Psoas muscle (tissue), 8 donors: ENCODE results near the gene PHF13. TPM values are rescaled to one million over a fixed set of nuclear protein-coding genes. Genes with fewer than 3 reads are reported as not detected.

Experiments
- ATAC-seq, 4 donors: fragments of 200-7000 bp; cut with Tn5 transposase; one replicate each; pipeline ENCODE4 v1.9.1; 2020; ENCODE audit warnings: moderate library complexity in 3 of 4, mild to moderate bottlenecking in 2 of 4
- DNase-seq, 2 donors: peaks; one replicate each; pipeline ENCODE4 v3.0.0-alpha.2; 2020
- H3K27ac ChIP-seq: fragments of 200-600 bp; one replicate; pipeline ENCODE4 v1.8.0; 2022
- H3K27me3 ChIP-seq, 3 donors: fragments of 200-600 bp in 1 of 3; one replicate each; pipeline versions ENCODE4 v1.6.1 to v1.8.0; 2013 to 2022; ENCODE audit warnings: low read length in 2 of 3, mild to moderate bottlenecking in 2 of 3, moderate library complexity in 1 of 3; ENCODE audit not compliant: insufficient read depth in 3 of 3
- H3K36me3 ChIP-seq, 2 donors: fragments of 200-600 bp in 1 of 2; one replicate each; pipeline versions ENCODE4 v1.6.1 to v1.8.0; 2013 to 2022; ENCODE audit warnings: low read depth in 1 of 2, mild to moderate bottlenecking in 1 of 2, moderate library complexity in 1 of 2; ENCODE audit not compliant: insufficient read depth in 1 of 2
- H3K4me1 ChIP-seq: fragments of 200-600 bp; one replicate; pipeline ENCODE4 v1.8.0; 2022
- H3K4me3 ChIP-seq: fragments of 200-600 bp; one replicate; pipeline ENCODE4 v1.8.0; 2022; ENCODE audit warnings: mild to moderate bottlenecking
- H3K9me3 ChIP-seq: fragments of 200-600 bp; one replicate; pipeline ENCODE4 v1.8.0; 2022
- WGBS, 3 donors: extraction: QIAGEN DNeasy Blood & Tissue Kit; methylation state at CpG; one replicate each; pipeline versions ENCODE4 v1.1.6 to v1.1.7; 2013; 5-methylcytosine and 5-hydroxymethylcytosine counted together
- intact Hi-C, 2 donors: fragments of 100-400 bp; cut with DNase I; formaldehyde crosslinking; loops; one replicate each; pipeline versions ENCODE4 v1.11.0 to v1.14.2; 2022
- long read RNA-seq, 2 donors: library from polyadenylated mRNA; unstranded; transcript quantifications; one replicate each; pipeline ENCODE4 v2.0.0, GENCODE V29; 2021
- polyA plus RNA-seq, 3 donors: library from polyadenylated mRNA; stranded (reverse); fragments of 200-250 nt; gene quantifications; one replicate each; pipeline ENCODE4 v1.2.3, GENCODE V29; 2013
- total RNA-seq, 4 donors: library from RNA; stranded (reverse); fragmentation: NEBNext Ultra II Directional in 2 of 4; extraction: Animal tissue kit (Norgen Biotek cat#: 25700) in 2 of 4; gene quantifications; one replicate each; pipeline versions ENCODE4 v1.2.1 to v1.2.4, GENCODE V29; 2021 to 2023
- TF ChIP-seq, protein P1 (sequence below): fragments of 200-600 bp; IDR thresholded peaks from one replicate; pipeline ENCODE4 v1.8.0; 2022; ENCODE audit warnings: antibody characterized with exemption
- donor health status: healthy with polysubstance abuse.
- donor health status: DM: no; HTN: no; CAD: no; lungs with moderate emphysema.
- donor health status: Bipolar disorder and iron deficiency.
- donor health status: healthy.
- donor health status: DM: yes; HTN: yes; CAD: no.
- donor health status: DM: no; HTN: no; CAD: no.
- donor health status: DM: no; HTN: no; CAD: no.
- donor health status: DM: yes; HTN: yes; CAD: no.

The PHF13 gene
- 10 to 100 TPM in 1 of 4 donors, 1 to 10 TPM in 3; 5.4 to 21.3 (median 8.2) TPM for total RNA-seq
- 1 to 10 TPM; 4.8 to 7.5 (median 7.1) TPM for polyA plus RNA-seq
- long read RNA-seq, donor 1, transcript PHF13-201 (4 exons, 3,681 nt), result major isoform, 20 of 28 reads
- long read RNA-seq, donor 1, partial matches to known transcripts, result 7 of 28 reads
- long read RNA-seq, donor 1, other reads (novel, unspliced or antisense), result 1 of 28 reads
- long read RNA-seq, donor 2, transcript PHF13-201 (4 exons, 3,681 nt), result major isoform, 15 of 20 reads
- long read RNA-seq, donor 2, partial matches to known transcripts, result 3 of 20 reads
- long read RNA-seq, donor 2, other reads (novel, unspliced or antisense), result 2 of 20 reads

DNA sequence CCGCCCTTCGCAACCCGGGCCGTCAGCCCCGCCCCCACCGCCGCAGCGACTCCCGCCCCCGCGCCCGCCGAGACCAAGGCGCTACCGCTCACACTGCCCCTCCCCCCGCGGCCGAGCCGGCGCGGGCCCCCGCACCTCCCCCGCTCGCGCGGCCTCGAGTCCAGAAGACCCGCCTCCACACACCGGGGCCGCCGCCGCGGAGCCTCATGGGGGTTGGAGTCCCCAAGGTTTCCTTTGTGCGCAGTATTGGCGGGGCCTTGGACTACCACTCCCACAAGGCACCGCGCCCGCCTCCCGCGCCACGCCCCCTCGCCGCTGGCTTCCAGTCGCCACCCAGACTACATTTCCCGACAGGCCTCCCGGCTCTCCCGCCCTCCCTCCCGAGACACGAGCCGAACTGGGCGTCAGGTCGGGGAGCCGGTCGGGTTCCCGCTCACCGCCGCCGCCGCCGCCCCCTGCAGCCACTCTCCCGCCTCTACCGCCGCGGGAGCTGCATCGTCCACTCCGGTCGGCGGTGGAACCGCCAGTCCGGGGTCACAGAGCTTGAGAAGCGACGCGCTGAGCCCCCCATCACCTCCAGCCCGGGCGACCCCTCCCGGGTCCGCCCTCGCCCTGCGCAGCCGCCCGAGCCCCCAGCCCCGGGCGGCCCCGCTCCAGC is at the start of gene PHF13:
TSS of gene PHF13 (plus strand) at position 371 of the 658 bp plus-strand sequence. CDS start 336 bp downstream, outside the sequence.
- intact Hi-C loops, result loop anchor here in 1 of 2 donors (1.0 kb wide), 1 partner anchor 11 kb away; the partner anchor contains the start of gene KLHL21
- TF ChIP-seq, protein P1, sequence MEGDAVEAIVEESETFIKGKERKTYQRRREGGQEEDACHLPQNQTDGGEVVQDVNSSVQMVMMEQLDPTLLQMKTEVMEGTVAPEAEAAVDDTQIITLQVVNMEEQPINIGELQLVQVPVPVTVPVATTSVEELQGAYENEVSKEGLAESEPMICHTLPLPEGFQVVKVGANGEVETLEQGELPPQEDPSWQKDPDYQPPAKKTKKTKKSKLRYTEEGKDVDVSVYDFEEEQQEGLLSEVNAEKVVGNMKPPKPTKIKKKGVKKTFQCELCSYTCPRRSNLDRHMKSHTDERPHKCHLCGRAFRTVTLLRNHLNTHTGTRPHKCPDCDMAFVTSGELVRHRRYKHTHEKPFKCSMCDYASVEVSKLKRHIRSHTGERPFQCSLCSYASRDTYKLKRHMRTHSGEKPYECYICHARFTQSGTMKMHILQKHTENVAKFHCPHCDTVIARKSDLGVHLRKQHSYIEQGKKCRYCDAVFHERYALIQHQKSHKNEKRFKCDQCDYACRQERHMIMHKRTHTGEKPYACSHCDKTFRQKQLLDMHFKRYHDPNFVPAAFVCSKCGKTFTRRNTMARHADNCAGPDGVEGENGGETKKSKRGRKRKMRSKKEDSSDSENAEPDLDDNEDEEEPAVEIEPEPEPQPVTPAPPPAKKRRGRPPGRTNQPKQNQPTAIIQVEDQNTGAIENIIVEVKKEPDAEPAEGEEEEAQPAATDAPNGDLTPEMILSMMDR, result no peak
- peak; percentile 91 to 98 (median 92) for ATAC-seq
- H3K36me3 ChIP-seq, result peaks cover 0 to 18% of the 10 kb centered on the region in 2 donors
- peak within 1 kb of the TSS; percentile 98 for H3K27ac ChIP-seq
- no peaks in the 10 kb centered on the region for H3K27me3 ChIP-seq
- H3K4me3 ChIP-seq, result peak within 1 kb of the TSS; percentile 82
- peaks cover 23% of the 10 kb centered on the region for H3K4me1 ChIP-seq
- H3K9me3 ChIP-seq, result no peaks in the 10 kb centered on the region
- WGBS, 3 donors, result 0 to 1% (median 0%) methylated on average over 21 to 84 of the region's 84 CpGs
- DNase-seq, result peak; percentile 100

DNA sequence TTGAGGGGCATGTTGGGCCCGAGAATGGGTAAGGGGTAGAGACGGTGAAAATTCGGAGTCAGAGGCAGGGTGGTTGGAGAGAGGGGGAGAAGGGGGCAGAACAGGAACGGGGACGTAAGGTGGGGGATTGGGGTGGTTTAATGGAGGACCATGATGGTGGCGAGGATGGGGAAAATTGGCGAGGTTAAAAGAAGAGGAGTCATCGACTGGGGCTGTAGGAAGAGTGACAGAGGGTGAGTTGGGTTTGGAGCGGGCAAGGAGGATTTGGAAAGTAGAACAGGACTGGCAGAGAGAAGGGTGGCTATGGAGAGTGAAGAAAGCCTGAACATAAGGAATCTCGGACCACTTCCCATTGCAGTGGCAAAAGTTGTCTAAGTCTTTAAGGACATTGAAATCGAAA is 44.5 kb upstream of the PHF13 start:
- ATAC-seq, result no peak
- TF ChIP-seq, protein P1, result no peak
- Histone ChIP-seq H3K9me3 (no peaks in the 10 kb centered on the region), H3K36me3 (no peaks in the 10 kb centered on the region), H3K27me3 (no peaks in the 10 kb centered on the region), H3K4me1 (no peaks in the 10 kb centered on the region), H3K4me3 (no peak overlapping the region), H3K27ac (no peak overlapping the region)
- no peak for DNase-seq
- intact Hi-C loops, result no loop called here
- WGBS, 3 donors, result 92 to 94% (median 93%) methylated on average over 11 of the region's 11 CpGs

DNA sequence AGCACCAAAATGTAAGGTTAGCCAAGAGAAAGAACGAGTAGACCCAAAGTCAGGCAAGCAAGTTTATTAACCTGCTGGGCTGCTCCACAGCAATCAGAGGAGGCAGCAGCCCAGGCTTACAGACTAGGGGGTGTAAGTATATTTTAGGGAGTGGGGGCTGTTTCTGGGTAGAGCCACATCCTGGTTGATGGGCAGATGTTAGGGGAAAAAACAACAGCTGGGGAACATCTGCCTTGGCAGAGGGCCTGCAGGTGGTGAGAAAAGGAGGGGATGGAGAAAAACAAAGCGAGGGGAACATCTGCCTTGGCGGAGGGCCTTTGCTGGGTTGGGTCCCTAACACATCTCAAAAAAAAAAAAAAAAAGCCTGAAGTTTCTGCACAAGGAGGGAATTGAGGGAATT is 43.4 kb upstream of the PHF13 start:
- no peaks in the 10 kb centered on the region for H3K27me3 ChIP-seq
- TF ChIP-seq, protein P1, result no peak
- H3K4me1 ChIP-seq, result no peaks in the 10 kb centered on the region
- H3K4me3 ChIP-seq, result no peak overlapping the region
- 49 to 59% (median 54%) methylated on average over 3 of the region's 3 CpGs for WGBS, 3 donors
- ATAC-seq, result no peak
- no peaks in the 10 kb centered on the region for H3K9me3 ChIP-seq
- no peak overlapping the region for H3K27ac ChIP-seq
- no peak for DNase-seq
- H3K36me3 ChIP-seq, result no peaks in the 10 kb centered on the region
- intact Hi-C loops, result no loop called here

DNA sequence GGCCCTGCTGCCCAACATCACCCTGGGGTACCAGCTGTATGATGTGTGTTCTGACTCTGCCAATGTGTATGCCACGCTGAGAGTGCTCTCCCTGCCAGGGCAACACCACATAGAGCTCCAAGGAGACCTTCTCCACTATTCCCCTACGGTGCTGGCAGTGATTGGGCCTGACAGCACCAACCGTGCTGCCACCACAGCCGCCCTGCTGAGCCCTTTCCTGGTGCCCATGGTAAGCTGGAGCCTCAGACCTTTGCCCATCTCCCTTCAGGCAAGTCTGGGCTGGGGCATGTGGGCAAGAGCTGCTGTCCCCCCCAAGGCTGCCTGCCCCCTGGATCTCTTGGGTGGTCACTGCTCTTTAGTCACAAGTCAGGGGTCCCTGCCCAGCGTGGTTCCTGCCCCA is 42.5 kb upstream of the PHF13 start:
- 77 to 83% (median 78%) methylated on average over 5 of the region's 5 CpGs for WGBS, 3 donors
- H3K27me3 ChIP-seq, result no peaks in the 10 kb centered on the region
- DNase-seq (no peak), ATAC-seq (no peak)
- no peak overlapping the region for H3K27ac ChIP-seq
- H3K9me3 ChIP-seq, result no peaks in the 10 kb centered on the region
- no peaks in the 10 kb centered on the region for H3K36me3 ChIP-seq
- TF ChIP-seq, protein P1, result no peak
- intact Hi-C loops, result no loop called here
- H3K4me1 ChIP-seq, result no peaks in the 10 kb centered on the region
- H3K4me3 ChIP-seq, result no peak overlapping the region
